Non-pigmented ciliary epithelial cell (primary cell): ENCODE measurements around the gene AHRR.
"Not testable (repeated sequence)": the region's sequence is repeated elsewhere in the genome, so short reads cannot be mapped to it uniquely, and the experiment has no call there.

Experiments used
- DNase-seq: peaks from one replicate; pipeline ENCODE4 v3.0.0-alpha.2; 2010; ENCODE audit warnings: low read depth

The AHRR gene

DNA sequence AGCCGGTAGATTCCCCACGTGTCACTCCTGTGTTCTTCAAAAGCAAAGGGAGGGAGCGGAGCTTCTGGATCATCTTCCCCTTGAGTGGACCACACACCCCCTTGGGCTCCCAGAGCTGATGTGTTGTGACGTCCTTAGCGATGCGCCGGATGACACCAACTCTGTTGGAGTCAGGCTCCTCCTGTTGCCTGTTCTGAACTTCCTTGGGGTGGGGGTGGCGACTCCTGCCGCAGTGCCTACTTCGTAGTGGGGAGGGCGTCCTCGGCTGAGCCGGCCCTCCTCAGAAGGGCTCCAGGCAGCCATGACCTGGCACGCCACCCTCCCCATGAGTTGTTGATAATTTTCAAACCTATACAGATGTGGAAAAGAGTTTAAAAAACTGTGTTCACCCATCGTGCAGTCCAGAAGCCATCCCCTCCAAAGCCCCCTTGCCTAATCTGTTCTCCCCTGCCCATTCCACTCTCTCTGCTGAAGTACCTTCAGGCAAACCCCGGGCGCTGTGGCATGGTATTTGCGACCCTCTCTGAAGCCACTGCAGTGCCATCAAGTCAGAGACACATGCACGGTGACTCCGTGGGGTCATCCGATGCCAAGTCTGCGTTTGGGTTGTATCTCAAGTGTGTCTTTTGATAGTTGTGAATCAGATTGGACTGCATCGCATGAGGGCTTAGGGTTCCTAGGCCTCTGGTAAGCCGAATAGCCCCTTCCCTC is 138.2 kb downstream of the AHRR start:
- DNase-seq: no peak

DNA sequence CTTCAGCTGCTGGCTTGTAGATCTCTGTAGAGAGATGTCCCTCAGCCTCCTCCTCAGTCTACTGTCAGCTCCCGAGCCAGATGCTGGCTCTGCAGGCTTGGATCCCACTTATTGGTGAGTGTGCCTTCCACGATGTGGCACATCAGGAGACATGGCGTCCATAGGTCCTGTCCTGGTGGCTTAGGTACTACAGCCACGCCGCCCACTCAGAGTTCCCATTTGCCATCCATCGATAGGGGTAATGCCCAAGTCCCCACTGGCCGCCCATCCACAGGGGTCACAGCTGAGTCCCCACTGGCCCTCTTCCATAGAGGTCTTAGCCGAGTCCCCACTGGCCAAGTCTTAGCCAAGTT is 138.7 kb downstream of the AHRR start:
- DNase-seq: no peak

DNA sequence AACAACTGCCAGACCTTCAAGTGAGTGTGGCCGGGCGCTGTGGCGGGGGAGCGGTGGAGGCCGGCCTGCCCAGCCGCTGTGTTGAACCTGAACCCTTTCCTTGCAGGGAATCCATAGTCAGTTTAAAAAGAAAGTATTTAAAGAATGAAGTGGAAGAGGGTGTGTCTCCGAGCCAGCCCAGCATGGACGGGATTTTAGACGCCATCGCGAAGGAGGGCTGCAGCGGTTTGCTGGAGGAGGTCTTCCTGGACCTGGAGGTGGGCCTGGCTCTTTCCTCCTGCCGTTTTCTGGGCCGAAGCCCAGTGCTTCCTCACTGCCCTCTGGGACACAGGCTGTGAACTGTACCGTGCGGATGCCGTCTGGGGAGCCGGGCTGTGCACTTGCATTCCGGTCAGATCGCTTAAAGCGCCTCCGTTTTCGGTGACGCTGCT is 140.6 kb downstream of the AHRR start:
- no peak for DNase-seq

DNA sequence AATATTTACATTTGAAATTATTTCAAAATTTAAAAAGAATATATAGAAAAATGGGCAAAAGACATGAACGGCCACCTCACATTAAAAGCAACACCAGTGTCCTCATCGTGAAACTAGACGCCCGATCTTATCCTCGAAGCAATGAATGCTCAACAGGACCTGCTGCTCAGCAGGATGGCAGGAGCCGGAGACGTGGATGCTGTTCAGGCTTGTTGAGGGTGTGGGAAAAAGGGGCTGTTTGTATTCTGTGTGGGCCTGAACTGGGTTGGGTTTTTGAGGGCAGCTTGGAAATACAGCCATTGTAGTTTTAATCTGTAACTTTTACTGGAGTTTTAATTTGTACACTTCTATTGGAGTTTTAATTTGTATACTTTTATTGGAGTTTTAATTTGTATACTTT is 141.8 kb downstream of the AHRR start:
- no peak for DNase-seq

DNA sequence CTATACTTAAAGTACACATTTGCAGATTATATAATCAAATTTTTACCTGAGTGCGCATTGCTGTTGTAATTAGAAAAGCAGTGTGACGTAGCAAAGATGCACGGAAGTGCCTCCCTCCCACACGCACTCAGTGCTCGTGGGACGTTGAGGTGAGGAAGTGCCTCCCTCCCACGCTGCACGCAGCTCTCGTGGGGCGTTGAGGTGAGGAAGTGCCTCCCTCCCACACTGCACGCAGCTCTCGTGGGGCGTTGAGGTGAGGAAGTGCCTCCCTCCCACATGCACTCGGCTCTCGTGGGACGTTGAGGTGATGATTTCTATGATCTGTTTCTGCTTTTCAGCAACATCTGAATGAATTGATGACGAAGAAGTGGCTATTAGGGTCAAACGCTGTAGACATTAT is 142.4 kb downstream of the AHRR start:
- DNase-seq: no peak

DNA sequence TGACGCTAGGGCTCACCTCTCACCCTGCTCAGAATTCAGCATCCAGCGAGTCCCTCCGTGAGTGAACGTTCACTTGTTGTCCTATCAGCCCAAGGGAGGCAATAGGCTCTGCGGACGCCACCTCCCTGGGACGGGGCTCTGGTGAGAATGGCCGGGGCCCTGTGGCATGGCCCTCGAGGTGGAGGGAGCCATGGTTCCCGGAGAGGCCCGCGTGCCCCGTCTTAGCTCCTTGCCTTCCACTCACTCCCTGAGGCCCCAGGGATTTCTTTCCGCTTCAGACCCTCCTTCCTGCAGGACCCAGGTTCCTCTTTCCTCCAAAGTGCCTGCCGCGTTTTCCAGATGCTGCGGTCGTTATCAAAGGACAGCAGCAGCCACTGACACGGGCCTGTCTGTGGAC is 142.9 kb downstream of the AHRR start:
- DNase-seq: no peak

DNA sequence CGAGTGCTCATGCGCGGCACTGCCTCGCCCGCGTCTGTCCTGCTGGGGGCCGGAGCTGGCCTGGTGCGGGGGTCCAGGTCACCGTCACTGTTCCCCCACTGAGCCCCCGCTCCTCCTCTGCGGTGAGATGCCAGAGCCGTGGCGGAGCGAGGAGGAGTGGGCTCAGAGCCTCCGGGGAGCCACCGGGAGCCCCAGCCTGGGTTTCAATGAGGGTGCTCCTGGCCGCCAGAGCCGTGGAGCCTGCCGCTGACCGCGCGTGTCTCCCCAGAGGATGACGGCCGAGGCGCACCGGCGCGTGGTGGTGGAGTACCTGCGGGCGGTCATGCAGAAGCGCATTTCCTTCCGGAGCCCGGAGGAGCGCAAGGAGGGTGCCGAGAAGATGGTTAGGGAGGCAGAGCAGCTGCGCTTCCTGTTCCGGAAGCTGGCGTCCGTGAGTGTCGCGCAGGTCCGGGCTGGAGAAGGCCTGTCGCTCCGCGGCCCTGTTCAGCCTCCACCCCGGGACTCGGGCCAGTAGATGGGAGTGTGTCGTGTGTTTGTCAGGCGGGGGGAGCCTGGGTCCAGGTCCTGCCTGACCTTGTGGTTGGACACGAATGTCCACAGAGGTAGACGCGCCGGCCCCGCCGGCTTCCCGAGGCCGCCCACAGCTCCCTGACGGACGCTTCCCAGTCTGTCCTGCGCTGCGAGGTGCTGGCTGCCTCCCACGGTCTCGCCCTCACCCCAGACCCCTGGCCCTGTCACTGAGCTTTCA is 143.5 kb downstream of the AHRR start:
- no peak for DNase-seq

DNA sequence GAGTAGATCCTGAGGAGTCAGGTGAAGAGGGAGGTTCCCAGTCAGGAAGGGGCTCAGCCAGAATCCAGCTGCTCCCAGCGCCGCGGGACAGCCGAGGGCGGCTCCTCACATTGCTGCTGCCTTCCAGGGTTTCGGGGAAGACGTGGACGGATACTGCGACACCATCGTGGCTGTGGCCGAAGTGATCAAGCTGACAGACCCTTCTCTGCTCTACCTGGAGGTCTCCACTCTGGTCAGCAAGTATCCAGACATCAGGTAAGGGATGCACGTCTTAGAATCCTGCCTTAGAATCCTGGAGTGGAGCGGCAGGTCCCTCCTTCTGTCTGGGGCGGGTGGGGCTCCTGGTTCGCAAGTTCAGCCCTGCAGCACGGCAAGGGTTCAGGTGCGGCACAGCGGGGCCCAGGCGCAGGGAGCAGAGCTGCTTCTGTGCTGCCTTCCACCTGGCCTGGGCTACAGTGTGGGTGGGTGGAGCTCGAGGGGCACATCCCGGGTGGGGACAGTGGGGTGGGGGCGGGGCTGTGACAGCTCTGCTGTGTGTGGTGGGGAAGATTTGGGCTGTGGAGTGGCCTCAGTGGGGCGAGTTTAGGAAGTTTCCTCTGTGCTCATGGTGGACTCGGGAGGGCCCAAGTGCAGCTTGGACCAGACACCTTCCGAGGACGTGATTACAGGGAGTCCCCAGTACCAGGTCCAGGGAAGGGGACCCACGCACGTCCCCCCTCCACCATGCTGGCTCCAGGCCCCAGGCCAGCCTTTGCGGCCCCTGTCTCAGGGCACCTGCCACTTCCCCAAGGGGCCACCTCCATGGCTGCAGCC is 144.3 kb downstream of the AHRR start:
- no peak for DNase-seq

DNA sequence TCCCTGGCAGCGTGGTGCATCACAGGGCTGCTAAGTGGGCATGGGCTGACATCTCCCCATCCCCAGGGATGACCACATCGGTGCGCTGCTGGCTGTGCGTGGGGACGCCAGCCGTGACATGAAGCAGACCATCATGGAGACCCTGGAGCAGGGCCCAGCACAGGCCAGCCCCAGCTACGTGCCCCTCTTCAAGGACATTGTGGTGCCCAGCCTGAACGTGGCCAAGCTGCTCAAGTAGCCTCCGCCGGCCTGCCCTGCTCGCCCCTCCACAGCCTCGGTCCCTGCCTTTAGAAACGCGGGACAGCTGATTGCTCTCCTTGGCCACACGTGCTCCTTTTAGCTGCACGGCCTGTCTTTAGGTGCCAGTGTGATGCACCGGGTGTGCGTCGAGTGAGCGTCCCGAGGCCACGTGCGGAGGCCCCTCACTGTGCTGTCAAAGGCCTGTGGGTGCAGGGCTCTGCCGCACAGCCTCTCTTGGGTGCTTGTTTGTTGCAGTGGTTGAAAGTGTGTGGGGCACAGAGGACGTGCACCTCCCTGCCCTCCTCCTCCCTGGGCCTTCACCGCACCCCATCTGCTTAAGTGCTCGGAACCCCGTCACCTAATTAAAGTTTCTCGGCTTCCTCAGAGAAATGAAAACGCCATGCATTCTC is 145.3 kb downstream of the AHRR start:
- no peak for DNase-seq

DNA sequence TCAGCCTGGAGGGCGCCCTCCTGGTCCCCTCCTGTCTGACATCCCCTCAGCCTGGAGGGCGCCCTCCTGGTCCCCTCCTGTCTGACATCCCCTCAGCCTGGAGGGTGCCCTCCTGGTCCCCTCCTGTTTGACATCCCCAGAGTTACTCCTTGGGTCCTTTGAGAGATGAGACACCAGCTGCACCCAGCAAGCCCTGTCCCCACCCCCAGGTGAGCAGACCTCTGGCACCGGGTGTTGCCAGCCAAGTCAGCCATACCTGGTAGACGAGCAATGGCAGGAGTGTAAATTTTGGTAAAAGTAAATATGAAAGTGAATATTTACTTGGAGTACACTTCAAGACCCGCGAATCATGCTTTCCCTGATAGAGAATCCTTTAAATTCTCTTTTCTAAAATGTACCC is 146.9 kb downstream of the AHRR start:
- DNase-seq: no peak

DNA sequence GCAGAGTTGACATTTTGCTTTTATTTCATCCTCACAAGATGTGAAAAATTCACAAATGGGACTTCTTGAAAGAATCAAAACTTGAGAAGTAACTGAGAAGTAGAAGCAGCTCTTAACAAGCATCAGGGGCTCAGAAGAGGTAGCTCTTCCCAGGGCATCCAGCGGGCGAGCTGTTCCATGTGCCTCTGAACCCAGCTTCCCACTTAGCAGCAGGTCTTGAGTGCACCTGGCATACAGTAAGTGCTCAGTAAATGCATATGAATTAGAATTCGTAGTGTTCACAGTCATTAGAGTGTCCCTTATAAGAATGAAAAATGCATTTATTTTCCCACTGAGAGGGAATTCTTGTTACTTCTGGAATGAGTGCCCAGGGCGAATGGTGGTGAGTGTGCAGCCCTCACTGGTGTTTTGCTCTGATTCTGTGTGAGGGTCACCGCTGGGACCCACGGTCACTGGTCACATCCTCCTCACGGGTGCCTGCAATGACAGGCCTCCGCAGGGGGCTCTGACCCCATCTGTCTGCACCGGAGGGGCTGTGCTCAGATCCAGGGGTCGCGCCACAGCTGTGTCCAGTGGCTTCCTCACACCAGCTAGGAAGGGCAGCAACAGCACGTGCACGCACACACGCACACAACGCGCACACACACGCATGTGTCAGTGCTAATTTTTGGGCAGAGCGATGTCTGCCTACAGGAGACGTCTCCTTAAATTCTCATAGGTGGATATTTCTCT is 148.4 kb downstream of the AHRR start:
- no peak for DNase-seq

DNA sequence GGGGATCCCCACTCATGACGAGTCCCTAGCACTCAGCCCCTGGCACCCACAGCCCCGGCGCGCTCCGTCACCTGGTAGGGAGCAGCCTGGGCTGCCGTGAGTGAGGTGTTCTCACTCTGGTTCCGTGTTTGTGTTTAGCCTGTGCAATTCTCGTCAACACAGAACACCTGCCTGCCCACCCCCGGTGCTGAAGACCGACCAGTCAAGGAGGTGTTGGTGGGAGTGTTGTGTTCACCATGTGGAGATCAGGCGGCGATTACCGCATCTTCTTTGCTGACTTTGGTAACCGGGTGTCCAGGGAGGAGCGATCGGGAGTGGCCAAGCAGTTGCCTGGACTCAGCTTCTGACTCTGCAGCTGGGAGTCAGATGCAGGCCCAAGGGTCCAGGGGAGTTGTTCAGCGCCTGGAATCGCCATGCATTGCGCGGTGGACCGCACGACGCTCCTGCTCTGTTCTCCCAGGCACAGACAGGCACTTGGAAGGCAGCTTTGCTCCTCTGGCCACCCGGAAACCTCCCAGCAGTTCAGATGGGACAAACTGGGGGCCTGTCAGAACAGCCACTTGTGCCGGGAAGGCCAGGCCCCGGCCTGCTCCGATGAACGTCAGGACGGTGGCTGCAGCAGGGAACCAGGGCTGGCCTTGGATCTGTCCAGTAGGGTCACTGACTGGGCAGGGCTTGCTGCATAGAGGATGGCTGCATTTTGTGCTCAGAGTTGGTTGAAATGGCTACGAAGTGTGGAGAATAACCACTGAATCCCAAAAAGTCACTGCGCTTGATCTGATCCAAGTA is 149.6 kb downstream of the AHRR start:
- DNase-seq: no peak

DNA sequence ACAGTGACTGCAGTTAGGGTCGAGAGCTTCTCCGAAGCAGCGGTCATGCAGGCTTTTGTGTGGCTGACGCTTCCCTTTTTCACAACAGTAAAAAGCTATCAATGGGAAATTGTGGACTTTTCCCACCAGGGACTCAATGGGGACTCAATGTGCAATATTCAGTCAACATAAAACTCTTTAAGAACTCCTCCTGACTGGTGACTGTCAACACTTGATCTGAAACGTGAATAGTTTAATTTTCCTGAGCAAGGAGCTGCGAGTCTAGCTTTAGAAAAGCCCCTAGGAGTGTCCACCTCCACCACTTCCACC is 150.2 kb downstream of the AHRR start:
- no peak for DNase-seq

DNA sequence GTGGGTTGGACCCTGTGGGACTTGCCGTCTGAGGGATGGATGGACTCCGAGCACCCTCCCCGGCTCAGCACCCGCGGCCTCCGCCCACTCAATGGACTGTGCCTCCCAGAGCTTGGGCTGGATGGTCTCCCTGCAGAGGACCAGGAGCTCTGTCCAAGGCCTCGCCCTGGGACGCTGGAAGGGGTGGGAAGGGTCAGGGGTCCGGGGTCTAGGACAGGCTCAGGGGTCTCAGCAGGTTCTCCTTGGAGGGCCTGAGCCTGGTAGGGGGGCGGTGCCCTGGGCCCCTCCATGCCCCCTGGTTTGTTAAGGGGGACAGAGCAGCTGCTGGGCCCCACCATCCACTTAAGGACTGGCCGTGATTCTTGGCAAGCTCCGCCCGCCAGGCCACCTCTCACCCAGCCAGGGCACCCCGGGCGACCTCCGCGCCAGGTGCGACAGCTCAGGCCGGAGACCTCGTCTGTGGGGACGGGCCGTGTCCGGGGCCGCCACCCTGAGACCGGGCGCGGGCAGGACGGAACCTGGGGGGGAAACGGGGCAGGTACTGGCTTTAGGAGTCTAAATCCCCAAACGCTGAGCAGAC is 150.7 kb downstream of the AHRR start:
- DNase-seq: no peak

DNA sequence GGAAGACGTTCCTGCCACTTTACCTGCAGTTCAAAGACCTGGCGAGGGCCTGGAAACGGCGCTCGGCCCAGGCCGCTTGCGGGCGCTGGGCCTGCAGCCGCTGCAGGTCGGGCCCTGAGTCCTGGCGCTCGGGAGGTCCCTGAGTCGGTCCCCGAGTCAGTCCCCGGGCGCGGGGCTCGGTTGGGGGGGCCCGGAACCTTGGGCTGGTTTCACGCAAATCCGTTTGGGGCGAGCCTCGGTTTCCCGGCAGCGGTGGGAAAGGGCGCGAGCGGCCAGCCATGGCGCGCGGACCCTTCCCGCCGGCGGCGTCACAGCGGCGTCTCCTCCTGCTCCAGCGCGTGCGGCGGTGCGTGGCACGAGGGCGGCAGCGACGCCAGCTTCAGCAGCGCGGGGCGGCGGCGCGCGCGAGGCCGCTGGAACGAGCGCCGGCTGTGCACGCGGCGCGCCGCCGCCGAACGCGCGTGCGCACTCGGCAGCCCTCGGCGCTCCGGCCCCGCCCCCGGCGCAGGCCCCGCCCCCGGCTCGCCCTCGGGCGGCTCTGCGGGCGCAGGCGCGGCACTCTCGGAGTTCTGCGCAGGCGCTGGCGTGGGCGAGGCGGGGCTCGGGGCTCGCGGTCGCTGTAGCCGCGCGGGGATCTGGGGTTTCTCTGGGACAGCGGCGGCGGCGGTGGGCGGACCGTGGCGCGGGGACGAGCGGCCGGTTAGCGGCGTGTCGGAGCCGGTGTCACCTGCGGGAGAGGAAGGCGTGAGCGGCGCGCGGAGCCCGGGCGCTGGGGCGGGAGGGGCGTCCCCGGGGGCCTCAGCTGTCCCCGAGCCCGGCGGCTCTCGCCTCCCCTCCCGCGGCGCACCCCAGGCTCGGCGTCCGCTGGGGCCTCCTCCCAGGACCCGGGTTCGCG is 151.4 kb downstream of the AHRR start:
- no peak for DNase-seq

DNA sequence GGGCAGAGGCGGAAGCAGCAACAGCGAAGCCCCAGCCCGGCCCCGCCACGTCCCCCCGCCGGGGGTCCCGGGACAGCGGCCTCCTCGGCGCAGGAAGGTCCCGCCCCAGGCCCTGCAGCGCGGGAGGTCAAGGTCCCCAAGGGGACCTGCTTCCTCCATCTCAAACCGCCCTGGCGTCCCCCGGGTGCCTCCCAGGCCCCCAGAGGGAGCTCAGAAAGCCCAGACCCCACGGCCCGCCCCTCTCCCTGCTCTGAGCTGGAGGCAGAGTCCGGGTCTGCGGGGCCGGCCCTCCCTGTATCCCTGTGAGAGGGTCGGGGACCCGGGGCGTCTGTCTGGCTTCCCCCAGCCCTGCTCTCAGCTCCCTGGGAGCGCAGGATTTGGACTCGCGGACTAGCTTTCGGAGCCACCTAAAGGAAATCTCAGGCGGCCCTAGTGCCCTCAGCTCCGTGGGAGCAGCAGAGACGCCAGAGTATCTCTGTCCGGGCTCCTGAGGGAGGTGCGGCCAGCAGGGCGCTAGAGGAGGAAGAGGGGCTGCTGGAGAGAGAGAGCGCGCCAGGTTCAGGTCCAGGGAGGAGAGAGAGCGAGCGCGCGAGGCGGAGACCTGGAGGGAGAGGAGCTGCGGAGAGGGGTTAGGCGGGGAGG is 152.2 kb downstream of the AHRR start:
- no peak for DNase-seq

DNA sequence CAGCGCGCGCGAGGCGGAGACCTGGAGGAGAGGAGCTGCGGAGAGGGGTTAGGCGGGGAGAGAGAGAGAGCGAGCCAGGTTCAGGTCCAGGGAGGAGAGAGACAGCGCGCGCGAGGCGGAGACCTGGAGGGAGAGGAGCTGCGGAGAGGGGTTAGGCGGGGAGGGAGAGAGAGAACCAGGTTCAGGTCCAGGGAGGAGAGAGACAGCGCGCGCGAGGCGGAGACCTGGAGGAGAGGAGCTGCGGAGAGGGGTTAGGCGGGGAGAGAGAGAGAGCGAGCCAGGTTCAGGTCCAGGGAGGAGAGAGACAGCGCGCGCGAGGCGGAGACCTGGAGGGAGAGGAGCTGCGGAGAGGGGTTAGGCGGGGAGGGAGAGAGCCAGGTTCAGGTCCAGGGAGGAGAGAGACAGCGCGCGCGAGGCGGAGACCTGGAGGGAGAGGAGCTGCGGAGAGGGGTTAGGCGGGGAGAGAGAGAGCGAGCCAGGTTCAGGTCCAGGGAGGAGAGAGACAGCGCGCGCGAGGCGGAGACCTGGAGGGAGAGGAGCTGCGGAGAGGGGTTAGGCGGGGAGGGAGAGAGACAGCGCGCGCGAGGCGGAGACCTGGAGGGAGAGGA is 152.8 kb downstream of the AHRR start:
- not testable (repeated sequence) for DNase-seq

DNA sequence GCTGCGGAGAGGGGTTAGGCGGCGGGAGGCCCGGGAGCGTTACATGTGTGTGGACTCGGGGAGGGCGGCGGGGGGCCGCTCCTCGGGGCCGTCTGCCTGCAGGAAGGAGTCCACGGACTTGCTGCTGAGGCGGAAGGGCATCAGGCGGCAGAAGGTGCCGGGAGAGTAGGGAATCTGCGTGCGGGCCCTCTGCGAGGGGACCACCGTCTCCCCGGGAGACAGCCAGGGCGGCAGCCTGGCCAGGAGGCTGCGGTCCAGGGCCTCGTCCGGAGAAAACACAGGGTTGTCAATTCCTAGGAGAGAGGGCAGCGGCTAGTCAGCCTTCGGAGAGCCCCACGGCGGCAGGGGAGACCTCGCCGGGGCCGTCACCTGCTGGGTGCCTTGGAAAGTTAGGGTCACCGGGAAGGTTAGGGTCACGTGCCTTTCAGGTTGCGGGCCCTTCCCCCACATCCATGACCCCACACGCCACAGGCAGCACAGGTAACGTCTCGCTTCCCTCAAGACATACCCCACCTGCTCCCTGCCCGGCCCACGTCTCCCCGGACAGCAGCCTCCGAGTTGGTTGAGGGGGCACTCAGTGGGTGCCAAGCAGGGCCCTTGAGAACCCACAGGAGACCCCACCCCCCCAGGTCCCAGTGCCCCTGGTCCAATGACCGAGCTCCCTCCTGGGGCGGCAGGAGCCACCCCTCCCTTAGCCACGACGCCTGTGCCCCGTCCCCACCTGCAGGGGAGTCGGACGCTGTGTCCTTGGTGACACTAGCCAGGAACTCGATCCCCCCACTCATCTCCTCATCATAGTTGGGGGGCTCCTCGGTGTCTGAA is 153.5 kb downstream of the AHRR start:
- no peak for DNase-seq
